ENCODE measurements around the gene CACNA2D2. TPM values are rescaled to one million over a fixed set of nuclear protein-coding genes. Genes with fewer than 3 reads are reported as not detected.

Gene CACNA2D2
- total and polyA plus RNA-seq, 11 donors: 0.49 to 3.6 (median 1.5) TPM

DNA sequence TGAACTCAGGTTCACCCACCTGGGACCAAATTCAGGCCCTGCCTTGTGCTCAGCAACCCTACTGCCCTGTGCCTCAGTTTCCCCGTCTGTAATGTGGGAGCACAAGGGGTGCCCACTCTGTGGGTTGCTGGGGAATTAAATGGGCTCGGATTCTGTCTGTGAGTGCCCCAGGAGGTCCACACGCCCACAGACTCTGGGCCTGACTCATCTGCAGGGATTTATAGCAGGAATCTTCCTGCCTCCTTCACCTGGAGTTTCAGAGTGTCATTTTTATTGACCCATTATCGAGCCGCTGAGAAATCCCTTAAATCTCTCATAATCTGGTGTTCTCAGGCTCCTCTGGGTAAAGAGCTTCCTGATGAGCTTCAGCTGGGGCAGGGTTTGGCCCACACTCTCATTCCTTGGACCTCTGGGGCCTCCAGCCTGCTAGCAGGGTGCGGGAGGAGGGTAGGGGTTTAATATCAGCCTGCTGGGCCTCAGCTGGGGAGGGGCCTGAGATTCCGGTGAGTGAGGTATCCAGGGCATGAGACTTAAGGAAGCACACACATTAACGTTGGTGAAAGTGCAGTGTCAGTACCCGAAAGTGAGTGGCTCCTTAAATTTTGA lies 47.7 kb upstream of the CACNA2D2 start:
- no peaks in the 10 kb centered on the region for H3K36me3 ChIP-seq
- WGBS, 4 donors: 53 to 68% (median 65%) methylated on average over 9 of the region's 9 CpGs
- no peak for ATAC-seq
- DNase-seq: no peak
- no peak overlapping the region for H3K27ac ChIP-seq
- no peaks in the 10 kb centered on the region for H3K27me3 ChIP-seq
- no peak for TF ChIP-seq POLR2A (IDR thresholded peaks at IDR 0.05)
- TF ChIP-seq, protein P1, sequence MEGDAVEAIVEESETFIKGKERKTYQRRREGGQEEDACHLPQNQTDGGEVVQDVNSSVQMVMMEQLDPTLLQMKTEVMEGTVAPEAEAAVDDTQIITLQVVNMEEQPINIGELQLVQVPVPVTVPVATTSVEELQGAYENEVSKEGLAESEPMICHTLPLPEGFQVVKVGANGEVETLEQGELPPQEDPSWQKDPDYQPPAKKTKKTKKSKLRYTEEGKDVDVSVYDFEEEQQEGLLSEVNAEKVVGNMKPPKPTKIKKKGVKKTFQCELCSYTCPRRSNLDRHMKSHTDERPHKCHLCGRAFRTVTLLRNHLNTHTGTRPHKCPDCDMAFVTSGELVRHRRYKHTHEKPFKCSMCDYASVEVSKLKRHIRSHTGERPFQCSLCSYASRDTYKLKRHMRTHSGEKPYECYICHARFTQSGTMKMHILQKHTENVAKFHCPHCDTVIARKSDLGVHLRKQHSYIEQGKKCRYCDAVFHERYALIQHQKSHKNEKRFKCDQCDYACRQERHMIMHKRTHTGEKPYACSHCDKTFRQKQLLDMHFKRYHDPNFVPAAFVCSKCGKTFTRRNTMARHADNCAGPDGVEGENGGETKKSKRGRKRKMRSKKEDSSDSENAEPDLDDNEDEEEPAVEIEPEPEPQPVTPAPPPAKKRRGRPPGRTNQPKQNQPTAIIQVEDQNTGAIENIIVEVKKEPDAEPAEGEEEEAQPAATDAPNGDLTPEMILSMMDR (IDR thresholded peaks at IDR 0.05): no peak
- H3K4me3 ChIP-seq: no peak overlapping the region
- no peaks in the 10 kb centered on the region for H3K9me3 ChIP-seq
- H3K4me1 ChIP-seq: no peaks in the 10 kb centered on the region
- intact Hi-C loops (cut with DNase I): no loop called here

DNA sequence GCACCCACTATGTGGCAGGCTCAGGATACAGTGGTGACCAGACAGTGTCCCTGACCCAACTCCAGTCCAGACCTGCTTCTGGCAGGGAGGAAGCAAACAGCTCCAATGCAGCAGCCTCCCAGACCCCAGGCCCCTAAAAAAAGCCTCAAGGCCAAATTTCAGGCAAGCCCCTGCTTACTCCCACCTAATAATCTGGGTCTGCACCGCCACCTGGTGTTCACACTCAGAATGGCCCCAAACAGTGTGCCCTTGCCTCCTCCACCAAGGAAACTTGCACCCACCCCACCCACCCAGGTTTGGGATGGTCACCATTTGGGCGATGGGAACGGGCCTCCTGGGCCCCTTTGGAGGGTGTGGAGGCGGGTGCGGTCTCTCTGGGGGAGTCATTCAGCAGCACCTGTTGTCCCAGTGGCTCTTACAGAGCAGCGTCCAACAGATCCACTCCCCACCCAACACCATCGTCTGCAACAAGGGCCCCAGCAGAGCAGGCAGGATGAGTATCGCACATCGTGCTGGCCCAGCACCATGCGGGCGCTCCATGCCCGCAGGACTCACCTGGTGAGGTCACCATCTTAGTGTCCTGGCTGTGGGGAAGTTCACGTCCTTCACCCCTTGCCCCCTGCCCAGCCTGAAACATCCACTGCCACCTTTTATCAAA lies 46.8 kb upstream of the CACNA2D2 start:
- Histone ChIP-seq H3K4me1 (no peaks in the 10 kb centered on the region), H3K4me3 (no peak overlapping the region), H3K9me3 (no peaks in the 10 kb centered on the region), H3K27me3 (no peaks in the 10 kb centered on the region), H3K27ac (no peak overlapping the region), H3K36me3 (no peaks in the 10 kb centered on the region)
- TF ChIP-seq POLR2A (IDR thresholded peaks at IDR 0.05): no peak
- TF ChIP-seq, protein P1 (IDR thresholded peaks at IDR 0.05): peak; percentile 69 to 85 (median 76)
- intact Hi-C loops (cut with DNase I): no loop called here
- ATAC-seq (peak in 3 of 4 donors; percentile 33 to 65 (median 50)), DNase-seq (peak in 2 of 5 donors; percentile 44 to 49)
- 42 to 67% (median 49%) methylated on average over 6 to 13 of the region's 13 CpGs for WGBS, 4 donors

DNA sequence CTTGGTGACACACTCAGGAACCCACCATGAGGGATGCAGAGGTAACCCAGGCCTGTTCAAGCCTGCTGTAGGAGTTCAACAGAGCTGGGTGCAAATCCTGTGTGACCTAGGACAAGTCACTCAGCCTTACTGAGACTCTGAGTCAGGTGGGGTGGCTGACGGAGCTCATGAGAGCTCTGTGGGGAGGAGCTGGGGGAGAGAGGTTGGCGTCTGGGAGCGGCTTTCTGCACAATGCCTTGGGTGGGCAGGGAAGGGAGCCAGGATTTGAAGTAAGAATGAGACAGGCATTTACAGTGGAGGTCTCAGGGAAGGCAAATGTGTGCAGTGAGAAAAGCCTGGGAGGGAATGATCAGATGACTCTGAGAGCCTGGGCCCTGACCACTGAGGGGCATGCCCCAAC lies 45.8 kb upstream of the CACNA2D2 start:
- no peaks in the 10 kb centered on the region for H3K27me3 ChIP-seq
- intact Hi-C loops (cut with DNase I): loop anchor here in 1 of 10 donors (10.0 kb wide), 1 partner anchor 354 kb away; the partner anchor contains the start of gene GNAT1
- H3K4me1 ChIP-seq: no peaks in the 10 kb centered on the region
- H3K4me3 ChIP-seq: no peak overlapping the region
- no peak for TF ChIP-seq POLR2A (IDR thresholded peaks at IDR 0.05)
- TF ChIP-seq, protein P1 (IDR thresholded peaks at IDR 0.05): no peak
- ATAC-seq (no peak), DNase-seq (no peak)
- no peak overlapping the region for H3K27ac ChIP-seq
- WGBS, 4 donors: 91 to 97% (median 94%) methylated on average over 3 of the region's 3 CpGs
- H3K36me3 ChIP-seq: no peaks in the 10 kb centered on the region
- no peaks in the 10 kb centered on the region for H3K9me3 ChIP-seq

DNA sequence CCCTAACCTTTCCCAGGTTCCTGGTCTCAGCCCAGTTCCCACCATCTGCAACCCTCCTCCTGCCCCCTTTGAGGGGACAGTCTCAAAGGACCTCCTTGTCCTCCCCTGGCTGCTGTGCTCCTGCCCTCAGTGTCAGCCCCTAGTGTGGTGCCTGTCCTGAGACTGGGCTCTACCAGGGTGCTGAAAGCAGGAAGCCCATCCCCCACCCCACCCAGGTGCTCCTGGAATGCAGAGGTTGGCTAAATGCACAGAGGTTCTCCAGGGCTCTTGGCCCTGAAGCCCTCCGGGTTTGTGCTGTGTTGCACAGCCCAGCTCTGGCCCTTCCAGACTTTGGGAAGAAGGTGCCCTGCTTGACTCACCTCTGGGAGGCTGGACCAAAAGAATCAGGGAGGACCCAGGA lies 42.3 kb upstream of the CACNA2D2 start:
- H3K27me3 ChIP-seq: no peaks in the 10 kb centered on the region
- H3K4me3 ChIP-seq: no peak overlapping the region
- 63 to 78% (median 73%) methylated on average over 1 of the region's 1 CpG for WGBS, 4 donors
- no peaks in the 10 kb centered on the region for H3K36me3 ChIP-seq
- intact Hi-C loops (cut with DNase I): loop anchor here in 1 of 10 donors (10.0 kb wide), 1 partner anchor 351 kb away; the partner anchor contains the start of gene GNAT1
- DNase-seq (no peak), ATAC-seq (no peak)
- no peaks in the 10 kb centered on the region for H3K4me1 ChIP-seq
- H3K9me3 ChIP-seq: no peaks in the 10 kb centered on the region
- TF ChIP-seq, protein P1 (IDR thresholded peaks at IDR 0.05): no peak
- TF ChIP-seq POLR2A (IDR thresholded peaks at IDR 0.05): no peak
- H3K27ac ChIP-seq: no peak overlapping the region

All from heart left ventricle (tissue), 16 donors.